ENCODE results near the gene PTPN3.

DNA sequence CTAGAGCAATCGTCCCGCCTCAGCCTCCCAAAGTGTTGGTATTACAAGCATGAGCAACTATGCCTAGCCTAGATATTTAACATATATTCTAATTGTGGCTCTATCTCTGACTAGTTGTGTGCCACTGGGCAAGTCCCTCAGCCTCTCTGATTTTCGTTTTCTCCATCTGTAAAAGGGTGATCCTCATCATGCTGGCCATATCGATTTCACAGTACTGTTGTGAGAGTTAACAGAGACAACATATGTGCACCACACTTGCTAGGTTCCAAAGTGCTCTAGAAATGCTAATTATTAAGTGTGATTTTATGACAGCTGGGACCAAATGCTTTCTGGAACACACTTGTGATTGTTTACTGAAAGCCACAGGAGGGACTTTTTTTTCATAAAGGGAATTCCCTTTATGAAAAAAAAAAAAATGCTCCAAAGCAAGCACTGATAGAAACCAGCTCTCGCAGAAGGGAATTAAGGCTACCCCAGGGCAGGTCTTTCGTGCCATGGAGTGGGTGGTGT lies 98.8 kb downstream of the PTPN3 start:
- no peak for TF ChIP-seq EZH2 (IDR thresholded peaks at IDR 0.05)
- no peak for TF ChIP-seq POLR2AphosphoS5 (IDR thresholded peaks at IDR 0.05; ENCODE audit: borderline replicate concordance, low read depth, low read length)

Measured in SK-N-MC (cell line).